ENCODE results near the gene LHFPL2.

DNA sequence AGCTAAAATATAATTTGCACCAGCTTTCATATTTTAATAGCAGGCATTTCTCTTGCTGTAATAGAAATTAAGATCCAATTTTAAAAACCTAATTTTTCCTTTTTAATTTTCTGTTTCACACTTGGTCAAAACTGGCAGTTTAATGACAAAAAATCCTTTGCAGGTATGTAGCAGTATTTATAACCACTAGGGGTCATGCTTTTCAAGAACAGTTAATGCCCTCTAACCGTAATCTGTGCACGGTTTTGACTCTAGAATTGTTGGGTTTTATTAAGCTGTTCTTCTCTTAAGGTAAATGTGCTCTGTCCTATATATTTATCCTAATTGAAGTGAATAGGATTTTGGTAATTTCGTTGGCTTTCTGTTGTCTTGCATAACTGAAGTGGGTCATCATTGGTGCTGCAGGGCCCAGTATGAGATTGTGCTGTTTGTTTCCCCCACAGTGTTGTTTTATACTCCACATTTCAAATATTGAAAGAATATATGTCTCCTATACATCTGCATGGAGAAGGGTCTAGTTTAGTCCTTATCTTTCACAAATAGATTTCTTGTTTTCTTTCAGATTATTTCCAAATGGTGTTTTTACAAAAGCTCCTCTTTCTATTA, 180.7 kb downstream of the LHFPL2 start:
- TF ChIP-seq CTCF (IDR thresholded peaks at IDR 0.05; ENCODE audit: insufficient read depth, low read length) (peak; percentile 10), POLR2AphosphoS5 (IDR thresholded peaks at IDR 0.05; ENCODE audit: low read depth) (no peak), GABPA (IDR thresholded peaks at IDR 0.05; ENCODE audit: low read depth) (no peak), SPI1 (IDR thresholded peaks at IDR 0.05; ENCODE audit: borderline replicate concordance, low read depth) (no peak)
- TF ChIP-seq, protein P1, sequence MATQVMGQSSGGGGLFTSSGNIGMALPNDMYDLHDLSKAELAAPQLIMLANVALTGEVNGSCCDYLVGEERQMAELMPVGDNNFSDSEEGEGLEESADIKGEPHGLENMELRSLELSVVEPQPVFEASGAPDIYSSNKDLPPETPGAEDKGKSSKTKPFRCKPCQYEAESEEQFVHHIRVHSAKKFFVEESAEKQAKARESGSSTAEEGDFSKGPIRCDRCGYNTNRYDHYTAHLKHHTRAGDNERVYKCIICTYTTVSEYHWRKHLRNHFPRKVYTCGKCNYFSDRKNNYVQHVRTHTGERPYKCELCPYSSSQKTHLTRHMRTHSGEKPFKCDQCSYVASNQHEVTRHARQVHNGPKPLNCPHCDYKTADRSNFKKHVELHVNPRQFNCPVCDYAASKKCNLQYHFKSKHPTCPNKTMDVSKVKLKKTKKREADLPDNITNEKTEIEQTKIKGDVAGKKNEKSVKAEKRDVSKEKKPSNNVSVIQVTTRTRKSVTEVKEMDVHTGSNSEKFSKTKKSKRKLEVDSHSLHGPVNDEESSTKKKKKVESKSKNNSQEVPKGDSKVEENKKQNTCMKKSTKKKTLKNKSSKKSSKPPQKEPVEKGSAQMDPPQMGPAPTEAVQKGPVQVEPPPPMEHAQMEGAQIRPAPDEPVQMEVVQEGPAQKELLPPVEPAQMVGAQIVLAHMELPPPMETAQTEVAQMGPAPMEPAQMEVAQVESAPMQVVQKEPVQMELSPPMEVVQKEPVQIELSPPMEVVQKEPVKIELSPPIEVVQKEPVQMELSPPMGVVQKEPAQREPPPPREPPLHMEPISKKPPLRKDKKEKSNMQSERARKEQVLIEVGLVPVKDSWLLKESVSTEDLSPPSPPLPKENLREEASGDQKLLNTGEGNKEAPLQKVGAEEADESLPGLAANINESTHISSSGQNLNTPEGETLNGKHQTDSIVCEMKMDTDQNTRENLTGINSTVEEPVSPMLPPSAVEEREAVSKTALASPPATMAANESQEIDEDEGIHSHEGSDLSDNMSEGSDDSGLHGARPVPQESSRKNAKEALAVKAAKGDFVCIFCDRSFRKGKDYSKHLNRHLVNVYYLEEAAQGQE (IDR thresholded peaks at IDR 0.05; ENCODE audit: insufficient replicate concordance, low read depth) = no peak
